Measurements from ENCODE around the gene PJA2.
"Not testable (repeated sequence)": the region's sequence is repeated elsewhere in the genome, so short reads cannot be mapped to it uniquely, and the experiment has no call there.

The PJA2 gene

GRCh38 chr5:109409844-109410388 is at the start of gene PJA2:
Gene PJA2 (minus strand): TSS chr5:109409974. CDS start chr5:109383433, 26,541 bp downstream.
- peak; percentile 93 for DNase-seq (ENCODE audit: low read depth)

GRCh38 chr5:109455598-109456096 is 45.9 kb upstream of the PJA2 start:
- DNase-seq (ENCODE audit: low read depth): peak; percentile 58

- DNase-seq (ENCODE audit: low read depth): no peak
Measured at GRCh38 chr5:109454731-109455505, 45.1 kb upstream of the PJA2 start.

GRCh38 chr5:109453251-109453650 is 43.5 kb upstream of the PJA2 start:
- DNase-seq (ENCODE audit: low read depth): no peak

- DNase-seq (ENCODE audit: low read depth): no peak
Measured at GRCh38 chr5:109452661-109453060, 42.9 kb upstream of the PJA2 start.

GRCh38 chr5:109451146-109451545 is 41.4 kb upstream of the PJA2 start:
- no peak for DNase-seq (ENCODE audit: low read depth)

GRCh38 chr5:109450129-109450877 is 40.5 kb upstream of the PJA2 start:
- DNase-seq (ENCODE audit: low read depth): no peak

GRCh38 chr5:109448838-109449237 is 39.1 kb upstream of the PJA2 start:
- DNase-seq (ENCODE audit: low read depth): no peak

- DNase-seq (ENCODE audit: low read depth): no peak
Measured at GRCh38 chr5:109439590-109439989, 29.8 kb upstream of the PJA2 start.

GRCh38 chr5:109426075-109426474 is 16.3 kb upstream of the PJA2 start:
- no peak for DNase-seq (ENCODE audit: low read depth)

- not testable (repeated sequence) for DNase-seq (ENCODE audit: low read depth)
Measured at GRCh38 chr5:109425521-109425920, 15.7 kb upstream of the PJA2 start.

- DNase-seq (ENCODE audit: low read depth): no peak
Measured at GRCh38 chr5:109421956-109422355, 12.2 kb upstream of the PJA2 start.

- no peak for DNase-seq (ENCODE audit: low read depth)
Measured at GRCh38 chr5:109418712-109419352, 9.1 kb upstream of the PJA2 start.

GRCh38 chr5:109416882-109417281 is 7.1 kb upstream of the PJA2 start:
- no peak for DNase-seq (ENCODE audit: low read depth)

GRCh38 chr5:109413921-109414461 is 4.2 kb upstream of the PJA2 start:
- not testable (repeated sequence) for DNase-seq (ENCODE audit: low read depth)

GRCh38 chr5:109413458-109413857 is 3.7 kb upstream of the PJA2 start:
- no peak for DNase-seq (ENCODE audit: low read depth)

- no peak for DNase-seq (ENCODE audit: low read depth)
Measured at GRCh38 chr5:109412981-109413402, 3.2 kb upstream of the PJA2 start.

- DNase-seq (ENCODE audit: low read depth): peak; percentile 19
Measured at GRCh38 chr5:109411627-109412026, 1.9 kb upstream of the PJA2 start.

GRCh38 chr5:109411149-109411514 is 1.4 kb upstream of the PJA2 start:
- DNase-seq (ENCODE audit: low read depth): no peak

- peak; percentile 38 for DNase-seq (ENCODE audit: low read depth)
Measured at GRCh38 chr5:109410389-109411148, 795 bp upstream of the PJA2 start.

Measured in HS-27A (cell line).